K562 (cell line): ENCODE measurements around the gene SF3B3. TPM values are rescaled to one million over a fixed set of nuclear protein-coding genes. Genes with fewer than 3 reads are reported as not detected.
"Not testable (repeated sequence)": the region's sequence is repeated elsewhere in the genome, so short reads cannot be mapped to it uniquely, and the experiment has no call there.

Experiments
- ATAC-seq: fragments of 200-7000 bp; cut with Tn5 transposase; 3 replicates; pipeline ENCODE4 v1.9.1; 2020; ENCODE audit warnings: moderate library complexity
- BruUV-seq: library from RNA; stranded (reverse); fragments of 400-500 nt; replicated peaks from 2 replicates; lab custom pipeline; 2021; lab: Mats Ljungman, UMichigan
- CTCF ChIA-PET: fragments of 300-600 bp; formaldehyde crosslinking; extraction: SDS; loops from one replicate; lab custom pipeline; 2021; ENCODE audit warnings: low intra/inter-chr PET ratio; lab: Yijun Ruan, JAX
- POLR2A ChIA-PET: fragments of 300-600, 350-650 bp; sonication (Branson Sonifier 250); formaldehyde crosslinking; extraction: SDS; loops from one replicate; lab custom pipeline; 2021; ENCODE audit warnings: antibody characterized with exemption, inconsistent platforms; lab: Yijun Ruan, JAX
- DNase-seq, 4 experiments: peaks; one replicate each; pipeline versions ENCODE4 v3.0.0 to v3.0.0-alpha.2; 2011 to 2018; ENCODE audit warnings: low spot score in 3 of 4, mixed read lengths in 3 of 4; ENCODE audit errors: extremely low read depth in 1 of 4
- FAIRE-seq: peaks from 2 replicates; lab custom pipeline; 2011; peaks lifted over from hg19 to GRCh38; lab: Jason Lieb, UNC
- H2AFZ ChIP-seq: 2 replicates; pipeline ENCODE4 v1.6.0; 2011; ENCODE audit warnings: low read depth, low read length, control low read depth, inconsistent platforms
- H3K27ac ChIP-seq: fragments of 200-600 bp; 3 replicates; pipeline ENCODE4 v1.8.0; 2011; ENCODE audit warnings: low read depth, mild to moderate bottlenecking, control low read depth, inconsistent platforms, low read length, moderate library complexity, mixed read lengths; ENCODE audit errors: extremely low read depth
- H3K27me3 ChIP-seq, 2 experiments: fragments of 300-600 bp in 1 of 2; 2 replicates in 1 of 2; 3 replicates in 1 of 2; pipeline versions ENCODE4 v1.6.0 to v1.8.0; 2011; ENCODE audit warnings: inconsistent platforms in 2 of 2, low read length in 2 of 2, mild to moderate bottlenecking in 1 of 2, mixed read lengths in 1 of 2, moderate library complexity in 1 of 2; ENCODE audit not compliant: control insufficient read depth in 2 of 2, insufficient read depth in 2 of 2
- H3K36me3 ChIP-seq: fragments of 300-600 bp; 3 replicates; pipeline ENCODE4 v1.8.0; 2011; ENCODE audit warnings: mild to moderate bottlenecking, low read length, inconsistent platforms; ENCODE audit not compliant: control insufficient read depth, insufficient read depth
- H3K4me1 ChIP-seq, 2 experiments: fragments of 200-600 bp in 1 of 2; replicated peaks in 1 of 2; 2 replicates in 1 of 2; 3 replicates in 1 of 2; pipeline versions ENCODE4 v1.5.1 to v1.8.0; 2011; ENCODE audit warnings: inconsistent platforms in 2 of 2, low read length in 2 of 2, mild to moderate bottlenecking in 1 of 2, mixed read lengths in 1 of 2, moderate library complexity in 1 of 2; ENCODE audit not compliant: control insufficient read depth in 2 of 2, insufficient read depth in 2 of 2
- H3K4me2 ChIP-seq: 2 replicates; pipeline ENCODE4 v1.6.1; 2011; ENCODE audit warnings: low read length, control low read depth, inconsistent platforms, mixed read lengths; ENCODE audit not compliant: insufficient read depth
- H3K4me3 ChIP-seq: fragments of 200-600 bp; sonication (generic), shearing (Covaris generic); 2 replicates; pipeline ENCODE4 v1.5.1; 2016; ENCODE audit warnings: control low read depth, inconsistent platforms
- H3K79me2 ChIP-seq: fragments of 200-600 bp; 3 replicates; pipeline ENCODE4 v1.8.0; 2011; ENCODE audit warnings: low read length, inconsistent platforms; ENCODE audit not compliant: control insufficient read depth, insufficient read depth
- H3K9ac ChIP-seq, 2 experiments: 2 replicates each; pipeline versions ENCODE4 v1.6.0 to v1.6.1; 2011; ENCODE audit warnings: low read depth in 2 of 2, low read length in 2 of 2, control low read depth in 1 of 2, inconsistent platforms in 1 of 2, mild to moderate bottlenecking in 1 of 2, mixed read lengths in 1 of 2; ENCODE audit not compliant: insufficient read depth in 1 of 2
- H3K9me1 ChIP-seq: one replicate; pipeline ENCODE4 v1.6.0; 2011; ENCODE audit warnings: inconsistent platforms, mild to moderate bottlenecking, low read length, moderate library complexity; ENCODE audit not compliant: control insufficient read depth, insufficient read depth
- H3K9me3 ChIP-seq: replicated peaks from 2 replicates; pipeline ENCODE4 v1.5.1; 2011; ENCODE audit warnings: low read depth, low read length, inconsistent platforms; ENCODE audit not compliant: control insufficient read depth, insufficient read depth
- H4K20me1 ChIP-seq: replicated peaks from 2 replicates; pipeline ENCODE4 v1.6.1; 2011; ENCODE audit warnings: low read length, inconsistent platforms, mixed read lengths; ENCODE audit not compliant: control insufficient read depth, insufficient read depth
- FIP1L1 ChIP-seq: fragments of 200-400 bp; formaldehyde crosslinking; IDR thresholded peaks from 2 replicates; pipeline ENCODE4 v1.6.1; 2018; ENCODE audit warnings: mild to moderate bottlenecking, low read depth, low read length; ENCODE audit not compliant: poor library complexity, severe bottlenecking
- THRB ChIP-seq: fragments of 450-650 bp; formaldehyde crosslinking; conservative IDR thresholded peaks from 2 replicates; pipeline ENCODE4 v1.4.0; 2022; ENCODE audit warnings: mild to moderate bottlenecking, missing genetic modification characterization
- ZFP36 ChIP-seq: fragments of 150-350 bp; IDR thresholded peaks from 2 replicates; pipeline ENCODE4 v1.6.1; 2018; ENCODE audit warnings: low read length, low read depth; ENCODE audit not compliant: partially characterized antibody
- WGBS: fragments of 100-300 bp; shearing (Covaris generic); methylation state at CpG from one replicate; pipeline ENCODE4 v1.1.6; 2016; ENCODE audit warnings: low coverage, mixed read lengths; ENCODE audit not compliant: insufficient coverage; ENCODE audit errors: missing lambda C conversion rate; 5-methylcytosine and 5-hydroxymethylcytosine counted together
- in situ Hi-C: fragments of 300-500 bp; cut with MboI; formaldehyde crosslinking; loops from 4 replicates; pipeline ENCODE4 v1.15.0; 2018; ENCODE audit warnings: inconsistent platforms, mixed read lengths
- intact Hi-C: fragments of 100-400 bp; cut with micrococcal nuclease; formaldehyde crosslinking; loops from 2 replicates; pipeline ENCODE4 v1.14.2; 2022
- polyA plus RNA-seq, 8 experiments: library from polyadenylated mRNA; depleted of rRNA in 4 of 8; stranded (reverse) in 5 of 8; unstranded in 3 of 8; fragments of >200 nt; fragmentation: Nextera tagmentation in 2 of 8; fragmentation: Illumina TruSeq in 1 of 8; extraction: Ambion mirVana in 2 of 8; extraction: Trizol in 1 of 8; gene quantifications; 2 replicates each; pipeline versions ENCODE4 v1.2.1 to v1.2.3, GENCODE V29; 2011 to 2014; ENCODE audit warnings: inconsistent platforms in 1 of 8, missing spikeins in 1 of 8
- total RNA-seq, 7 experiments: library from RNA; depleted of rRNA in 6 of 7; stranded (reverse); fragments of >200 nt in 6 of 7; fragmentation: Illumina TruSeq in 2 of 7; extraction: Trizol in 2 of 7; gene quantifications; 2 replicates each; pipeline versions ENCODE4 v1.2.1 to v1.2.3, GENCODE V29; 2011 to 2021; ENCODE audit warnings: low replicate concordance in 1 of 7

The SF3B3 gene
- total and polyA plus RNA-seq, 9 of the 15 experiments (the other 6 are each of a cell fraction or from before 2014, with no cell fraction given), result 98.9 to 546 (median 221) TPM

- TF ChIP-seq ZFP36 (no peak), FIP1L1 (no peak), THRB (no peak)
Measured at GRCh38 chr16:70588565-70588964, 64.9 kb downstream of the SF3B3 start (continued).

GRCh38 chr16:70589416-70589815 lies 65.8 kb downstream of the SF3B3 start:
- FAIRE-seq, H3K4me3 ChIP-seq, H3K9me3 ChIP-seq, H4K20me1 ChIP-seq, BruUV-seq, in situ Hi-C loops, CTCF ChIA-PET, ATAC-seq, DNase-seq, H3K9ac ChIP-seq, H3K4me2 ChIP-seq, intact Hi-C loops, H3K27ac ChIP-seq, H3K4me1 ChIP-seq, H3K9me1 ChIP-seq, H2AFZ ChIP-seq, H3K79me2 ChIP-seq, H3K36me3 ChIP-seq: not testable (repeated sequence)
- 7% methylated on average over 3 of the region's 3 CpGs for WGBS
- peaks cover 19 to 39% of the 10 kb centered on the region in 2 experiments for H3K27me3 ChIP-seq
- POLR2A ChIA-PET, result interaction anchor here (0.6 to 1.5 kb wide), 3 partner anchors 11 to 261 kb away, joined by 3 to 5 read pairs (median 3); no protein-coding TSS in a partner anchor
